Ovary (tissue), 3 donors: ENCODE data around the gene UGT1A5.

Source experiments
- POLR2A ChIP-seq: fragments of 450-650 bp; IDR thresholded peaks from one replicate; pipeline ENCODE4 v1.6.1; 2017; ENCODE audit warnings: antibody characterized with exemption, mild to moderate bottlenecking, moderate library complexity
- TF ChIP-seq, protein P1 (sequence below), 3 donors: fragments of 450-650 bp in 2 of 3; fragments of 200-600 bp in 1 of 3; IDR thresholded peaks; one replicate each; pipeline versions ENCODE4 v1.5.1 to v1.8.0; 2016 to 2022; ENCODE audit warnings: antibody characterized with exemption in 3 of 3, mild to moderate bottlenecking in 1 of 3
- donor health status: DM: no; HTN: no; CAD: no.

DNA sequence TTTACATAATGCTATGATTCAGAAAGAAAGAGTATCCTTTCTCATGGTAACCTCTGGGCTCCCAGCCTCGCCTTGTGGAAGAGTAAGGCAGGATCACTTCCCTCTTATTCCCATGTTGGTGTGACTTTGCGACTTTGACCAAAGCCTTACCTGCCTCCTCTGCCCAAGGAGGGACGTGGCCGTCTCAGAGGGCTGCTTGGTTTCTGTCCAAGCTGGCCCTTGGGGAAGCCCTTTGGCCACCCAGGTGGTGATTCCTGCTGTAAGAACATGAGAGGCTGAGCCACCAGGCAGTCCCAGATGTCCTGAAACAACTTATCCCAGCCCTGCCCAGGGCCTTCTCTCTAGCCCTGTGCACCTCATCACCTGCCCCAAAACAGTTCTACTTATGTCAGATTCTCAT, 14.0 kb upstream of the UGT1A5 start:
- TF ChIP-seq, protein P1, sequence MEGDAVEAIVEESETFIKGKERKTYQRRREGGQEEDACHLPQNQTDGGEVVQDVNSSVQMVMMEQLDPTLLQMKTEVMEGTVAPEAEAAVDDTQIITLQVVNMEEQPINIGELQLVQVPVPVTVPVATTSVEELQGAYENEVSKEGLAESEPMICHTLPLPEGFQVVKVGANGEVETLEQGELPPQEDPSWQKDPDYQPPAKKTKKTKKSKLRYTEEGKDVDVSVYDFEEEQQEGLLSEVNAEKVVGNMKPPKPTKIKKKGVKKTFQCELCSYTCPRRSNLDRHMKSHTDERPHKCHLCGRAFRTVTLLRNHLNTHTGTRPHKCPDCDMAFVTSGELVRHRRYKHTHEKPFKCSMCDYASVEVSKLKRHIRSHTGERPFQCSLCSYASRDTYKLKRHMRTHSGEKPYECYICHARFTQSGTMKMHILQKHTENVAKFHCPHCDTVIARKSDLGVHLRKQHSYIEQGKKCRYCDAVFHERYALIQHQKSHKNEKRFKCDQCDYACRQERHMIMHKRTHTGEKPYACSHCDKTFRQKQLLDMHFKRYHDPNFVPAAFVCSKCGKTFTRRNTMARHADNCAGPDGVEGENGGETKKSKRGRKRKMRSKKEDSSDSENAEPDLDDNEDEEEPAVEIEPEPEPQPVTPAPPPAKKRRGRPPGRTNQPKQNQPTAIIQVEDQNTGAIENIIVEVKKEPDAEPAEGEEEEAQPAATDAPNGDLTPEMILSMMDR (IDR thresholded peaks at IDR 0.05): no peak
- no peak for TF ChIP-seq POLR2A
